Esophagus squamous epithelium (tissue), 5 donors: ENCODE data around the gene CCDC170. TPM values are rescaled to one million over a fixed set of nuclear protein-coding genes. Genes with fewer than 3 reads are reported as not detected.

ENCODE experiments used
- DNase-seq: peaks from one replicate; lab custom pipeline; 2025; lab: John Stamatoyannopoulos, UW
- H3K27ac ChIP-seq, 4 donors: fragments of 200-600 bp; sonication (generic); one replicate each; pipeline ENCODE4 v1.5.1; 2016 to 2019; ENCODE audit warnings: mild to moderate bottlenecking in 1 of 4
- H3K27me3 ChIP-seq, 4 donors: fragments of 200-600 bp; sonication (generic); 1 replicate in 3 of 4; 2 replicates in 1 of 4; pipeline versions ENCODE4 v1.5.1 to v1.6.0; 2017 to 2021; ENCODE audit warnings: antibody characterized with exemption in 1 of 4
- H3K36me3 ChIP-seq, 3 donors: fragments of 200-600 bp; sonication (generic); one replicate each; pipeline ENCODE4 v1.5.1; 2016 to 2019
- H3K4me1 ChIP-seq, 3 donors: fragments of 200-600 bp; sonication (generic); one replicate each; pipeline ENCODE4 v1.5.1; 2017 to 2019
- H3K4me3 ChIP-seq, 4 donors: fragments of 200-600 bp; sonication (generic); 1 replicate in 3 of 4; 2 replicates in 1 of 4; pipeline ENCODE4 v1.5.1; 2016 to 2019; ENCODE audit warnings: mild to moderate bottlenecking in 2 of 4, moderate library complexity in 1 of 4
- H3K9me3 ChIP-seq, 3 donors: fragments of 200-600 bp; sonication (generic); one replicate each; pipeline ENCODE4 v1.5.1; 2016 to 2019
- POLR2A ChIP-seq, 4 donors: fragments of 450-650 bp; IDR thresholded peaks; one replicate each; pipeline ENCODE4 v1.6.1; 2017; ENCODE audit warnings: antibody characterized with exemption in 4 of 4, mild to moderate bottlenecking in 4 of 4, moderate library complexity in 3 of 4
- WGBS, 2 donors: methylation state at CpG; one replicate each; pipeline ENCODE4 v1.1.5; 2018; 5-methylcytosine and 5-hydroxymethylcytosine counted together
- intact Hi-C: fragments of 100-400 bp; cut with DNase I; formaldehyde crosslinking; loops from one replicate; pipeline ENCODE4 v1.15.0; 2022
- total RNA-seq, 4 donors: library from RNA; depleted of rRNA; stranded (reverse); fragments of >200 nt; gene quantifications; one replicate each; pipeline ENCODE4 v1.1.0, GENCODE V29; 2016
- TF ChIP-seq, protein P1 (sequence below), 6 experiments: fragments of 450-650 bp in 4 of 6; fragments of 200-600 bp in 2 of 6; sonication (generic) in 2 of 6; IDR thresholded peaks; one replicate each; pipeline ENCODE4 v1.5.1; 2016 to 2019; ENCODE audit warnings: antibody characterized with exemption in 6 of 6, mild to moderate bottlenecking in 4 of 6, moderate library complexity in 4 of 6
- donor health status: DM: yes; HTN: yes; CAD: no.

Gene CCDC170
- total RNA-seq, 4 donors from 2014 or later: 0.70 to 3.3 (median 0.95) TPM; not detected in 1

DNA sequence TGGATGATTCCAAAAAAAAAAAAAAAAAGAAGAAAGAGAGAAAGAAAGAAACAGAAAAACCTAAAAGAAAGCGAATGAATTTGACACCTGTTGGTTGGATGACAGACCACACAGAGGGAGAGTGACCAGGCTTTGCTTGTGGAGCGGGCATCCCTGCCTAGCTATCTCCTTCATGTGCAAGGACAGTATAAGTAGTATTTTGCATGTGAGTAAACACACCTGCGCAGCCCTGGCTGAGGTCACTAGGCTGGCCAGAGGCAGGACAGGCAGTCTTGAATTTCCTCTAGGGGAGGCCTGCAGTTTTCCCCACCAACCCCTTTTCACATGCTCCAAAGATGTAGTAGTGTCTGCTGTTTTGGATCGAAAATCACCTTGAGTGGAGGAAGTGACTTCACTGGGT is 126.4 kb downstream of the CCDC170 start:
- intact Hi-C loops: no loop called here
- WGBS, 2 donors: 79 to 86% methylated on average over 4 of the region's 4 CpGs
- Histone ChIP-seq H3K9me3 (no peaks in the 10 kb centered on the region), H3K27ac (no peak overlapping the region), H3K27me3 (no peaks in the 10 kb centered on the region), H3K36me3 (no peaks in the 10 kb centered on the region), H3K4me1 (no peaks in the 10 kb centered on the region), H3K4me3 (no peak overlapping the region)
- TF ChIP-seq POLR2A (IDR thresholded peaks at IDR 0.05): no peak
- DNase-seq: no peak

DNA sequence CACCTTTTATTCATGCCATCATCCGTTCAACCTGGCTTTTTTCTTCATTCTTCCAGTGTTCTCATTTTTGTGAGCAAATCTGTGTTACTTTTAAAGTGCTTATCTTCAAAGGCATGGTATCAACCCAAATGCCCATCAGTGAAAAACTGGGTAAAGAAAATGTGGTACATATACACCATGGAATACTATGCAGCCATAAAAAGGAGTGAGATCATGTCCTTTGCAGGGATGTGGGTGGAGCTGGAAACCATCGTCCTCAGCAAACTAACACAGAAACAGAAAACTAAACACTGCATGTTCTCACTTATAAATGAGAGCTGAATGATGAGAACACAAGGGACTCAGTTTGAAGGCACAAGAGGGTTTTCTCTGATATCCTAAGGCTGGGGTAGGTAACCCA is 130.3 kb downstream of the CCDC170 start:
- DNase-seq: no peak

DNA sequence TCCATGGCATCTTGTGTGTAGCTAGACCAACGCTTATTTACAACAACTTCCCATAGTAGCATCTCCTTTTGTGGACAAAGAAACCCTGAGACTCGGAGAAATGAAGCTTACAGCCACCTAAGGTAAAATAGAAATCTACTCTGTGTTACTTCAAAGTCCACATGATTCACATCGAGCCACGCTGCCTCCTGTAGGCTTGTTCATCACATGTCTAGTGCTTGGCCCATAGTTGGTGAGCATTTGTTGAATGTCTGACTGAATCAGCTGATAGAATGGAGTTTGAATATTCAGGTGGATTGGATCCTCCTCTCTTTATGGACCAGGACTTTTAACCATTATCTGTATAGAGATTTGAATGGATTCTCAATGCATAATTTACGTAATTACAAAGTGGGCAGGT is 130.7 kb downstream of the CCDC170 start:
- intact Hi-C loops: no loop called here
- Histone ChIP-seq H3K27me3 (no peaks in the 10 kb centered on the region), H3K36me3 (no peaks in the 10 kb centered on the region), H3K4me1 (peaks cover 0 to 18% (median 0%) of the 10 kb centered on the region in 3 donors), H3K27ac (no peak overlapping the region), H3K9me3 (no peaks in the 10 kb centered on the region), H3K4me3 (no peak overlapping the region)
- DNase-seq: no peak
- WGBS, 2 donors: 76 to 88% methylated on average over 5 of the region's 5 CpGs
- TF ChIP-seq POLR2A (IDR thresholded peaks at IDR 0.05): no peak
- TF ChIP-seq, protein P1, sequence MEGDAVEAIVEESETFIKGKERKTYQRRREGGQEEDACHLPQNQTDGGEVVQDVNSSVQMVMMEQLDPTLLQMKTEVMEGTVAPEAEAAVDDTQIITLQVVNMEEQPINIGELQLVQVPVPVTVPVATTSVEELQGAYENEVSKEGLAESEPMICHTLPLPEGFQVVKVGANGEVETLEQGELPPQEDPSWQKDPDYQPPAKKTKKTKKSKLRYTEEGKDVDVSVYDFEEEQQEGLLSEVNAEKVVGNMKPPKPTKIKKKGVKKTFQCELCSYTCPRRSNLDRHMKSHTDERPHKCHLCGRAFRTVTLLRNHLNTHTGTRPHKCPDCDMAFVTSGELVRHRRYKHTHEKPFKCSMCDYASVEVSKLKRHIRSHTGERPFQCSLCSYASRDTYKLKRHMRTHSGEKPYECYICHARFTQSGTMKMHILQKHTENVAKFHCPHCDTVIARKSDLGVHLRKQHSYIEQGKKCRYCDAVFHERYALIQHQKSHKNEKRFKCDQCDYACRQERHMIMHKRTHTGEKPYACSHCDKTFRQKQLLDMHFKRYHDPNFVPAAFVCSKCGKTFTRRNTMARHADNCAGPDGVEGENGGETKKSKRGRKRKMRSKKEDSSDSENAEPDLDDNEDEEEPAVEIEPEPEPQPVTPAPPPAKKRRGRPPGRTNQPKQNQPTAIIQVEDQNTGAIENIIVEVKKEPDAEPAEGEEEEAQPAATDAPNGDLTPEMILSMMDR (IDR thresholded peaks at IDR 0.05): no peak

More for the DNA sequence above, 130.3 kb downstream of the CCDC170 start:
- TF ChIP-seq POLR2A (IDR thresholded peaks at IDR 0.05): no peak
- TF ChIP-seq, protein P1 (IDR thresholded peaks at IDR 0.05): no peak
- Histone ChIP-seq H3K36me3 (no peaks in the 10 kb centered on the region), H3K4me1 (peaks cover 0 to 15% (median 0%) of the 10 kb centered on the region in 3 donors), H3K27ac (no peak overlapping the region), H3K27me3 (no peaks in the 10 kb centered on the region), H3K9me3 (no peaks in the 10 kb centered on the region), H3K4me3 (no peak overlapping the region)
- intact Hi-C loops: no loop called here
- 82 to 83% methylated on average over 2 of the region's 2 CpGs for WGBS, 2 donors

DNA sequence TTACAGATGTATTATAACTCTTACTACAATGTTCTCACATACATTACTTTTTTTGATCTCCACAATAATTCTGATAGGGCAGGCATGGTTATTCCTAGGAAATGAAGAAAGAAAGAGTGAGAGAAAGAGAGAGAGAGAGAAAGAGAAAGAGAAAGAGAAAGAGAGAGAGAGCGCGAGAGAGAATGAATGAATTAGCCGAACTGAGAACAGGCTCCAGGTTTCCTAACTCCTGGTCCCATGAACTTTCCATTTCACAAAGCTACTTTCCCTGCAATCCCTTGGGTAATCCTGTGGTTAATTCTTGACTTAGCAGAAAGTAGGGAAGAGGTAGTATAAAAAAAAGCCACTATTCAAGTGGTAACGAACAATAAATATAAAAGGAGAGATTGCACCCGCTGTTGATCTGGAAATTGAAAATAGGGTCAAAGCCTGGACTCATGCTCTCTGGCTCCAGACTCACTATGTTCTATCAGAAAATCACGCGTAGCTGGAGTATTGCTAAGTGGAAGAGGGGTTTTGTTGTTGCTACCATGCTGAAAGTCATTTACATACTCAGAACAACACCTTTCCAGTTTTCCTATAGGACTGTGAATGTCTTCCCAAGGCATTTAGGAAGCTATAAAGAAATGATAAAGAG is 131.2 kb downstream of the CCDC170 start:
- Histone ChIP-seq H3K36me3 (no peaks in the 10 kb centered on the region), H3K27ac (no peak overlapping the region), H3K4me1 (peaks cover 0 to 24% (median 0%) of the 10 kb centered on the region in 3 donors), H3K9me3 (no peaks in the 10 kb centered on the region), H3K27me3 (no peaks in the 10 kb centered on the region), H3K4me3 (no peak overlapping the region)
- intact Hi-C loops: no loop called here
- 90 to 97% methylated on average over 7 of the region's 7 CpGs for WGBS, 2 donors
- TF ChIP-seq POLR2A (IDR thresholded peaks at IDR 0.05): no peak
- TF ChIP-seq, protein P1 (IDR thresholded peaks at IDR 0.05): no peak
- no peak for DNase-seq

DNA sequence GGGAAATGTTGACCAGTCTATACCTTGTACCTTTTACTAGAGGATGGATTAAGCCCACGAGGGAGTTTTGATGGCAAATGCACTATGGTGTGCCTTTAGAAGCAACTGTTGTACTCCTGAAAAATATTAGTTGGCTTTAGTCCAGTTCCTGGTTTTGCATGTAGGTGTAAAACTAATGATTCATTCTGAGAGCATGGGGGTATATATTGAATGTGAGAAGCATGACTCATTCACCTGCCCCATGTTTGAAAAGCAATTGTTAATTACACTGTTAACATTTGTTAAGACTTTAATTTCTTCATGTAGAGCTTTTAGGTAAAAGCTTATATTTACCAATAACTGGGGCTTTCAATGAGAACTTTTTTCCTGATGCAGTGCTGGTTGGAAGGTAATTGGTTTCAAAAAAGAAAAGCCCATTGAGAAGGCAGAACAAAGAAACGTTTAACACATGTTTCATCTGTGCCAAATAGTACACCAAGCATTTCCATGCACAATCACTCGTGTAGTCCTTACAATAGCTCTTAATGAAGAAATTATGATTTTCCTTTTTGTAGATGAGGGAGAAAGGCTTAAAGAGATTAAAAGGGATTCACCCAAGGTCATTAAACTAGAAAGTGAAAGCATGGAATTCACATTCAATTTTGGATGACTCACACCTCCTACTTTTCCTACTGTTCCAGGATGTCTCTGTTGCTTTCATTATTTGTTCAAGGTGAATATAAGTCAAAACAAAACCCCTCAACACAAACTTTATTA is 134.1 kb downstream of the CCDC170 start:
- DNase-seq: no peak
- Histone ChIP-seq H3K4me3 (peak overlapping the region in 1 of 4 donors; percentile 6), H3K36me3 (no peaks in the 10 kb centered on the region), H3K9me3 (no peaks in the 10 kb centered on the region), H3K4me1 (peaks cover 0 to 29% (median 0%) of the 10 kb centered on the region in 3 donors), H3K27me3 (no peaks in the 10 kb centered on the region), H3K27ac (peak overlapping the region in 3 of 4 donors; percentile 7 to 53 (median 23))
- intact Hi-C loops: no loop called here
- 22 to 24% methylated on average over 3 of the region's 3 CpGs for WGBS, 2 donors
- TF ChIP-seq POLR2A (IDR thresholded peaks at IDR 0.05): no peak
- TF ChIP-seq, protein P1 (IDR thresholded peaks at IDR 0.05): no peak
